ENCODE measurements around the gene SMAD9.

The SMAD9 gene

DNA sequence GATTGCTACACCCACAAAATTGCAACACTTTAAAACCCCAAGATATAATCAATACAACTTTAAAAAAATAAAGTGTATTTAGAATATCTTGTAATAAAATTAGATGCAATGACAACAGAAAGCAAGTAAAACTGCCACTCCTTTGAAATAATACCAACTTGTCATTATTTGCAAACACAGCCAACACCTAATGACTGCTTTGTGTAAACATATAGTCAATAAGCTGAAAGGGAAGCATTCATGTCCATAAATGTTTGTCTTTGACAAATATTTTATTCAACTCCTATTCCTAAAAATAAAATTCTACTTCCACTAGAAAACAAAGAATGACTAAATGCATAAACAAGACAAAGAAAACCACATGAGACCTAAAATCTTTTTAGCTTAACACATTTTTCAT is 6.6 kb downstream of the SMAD9 start:
- Histone ChIP-seq H3K36me3 (ENCODE audit: insufficient read depth, low read length) (no peaks in the 10 kb centered on the region), H4K20me1 (ENCODE audit: insufficient read depth, low read length, poor library complexity, severe bottlenecking) (no peaks in the 10 kb centered on the region), H3K4me1 (ENCODE audit: insufficient read depth, low read length, poor library complexity, severe bottlenecking) (no peaks in the 10 kb centered on the region), H3K9me2 (replicated peaks; ENCODE audit: low read depth, low read length) (no peaks in the 10 kb centered on the region), H3K27me3 (ENCODE audit: insufficient read depth, low read length, poor library complexity, severe bottlenecking) (no peaks in the 10 kb centered on the region), H3F3A (ENCODE audit: low read depth) (no peaks in the 10 kb centered on the region), H3K9me3 (ENCODE audit: insufficient read depth, low read depth, low read length) (no peaks in the 10 kb centered on the region), H3K9ac (ENCODE audit: low read depth, low read length, poor library complexity, severe bottlenecking) (no peak overlapping the region), H3K4me2 (ENCODE audit: low read depth, low read length, poor library complexity, severe bottlenecking) (no peak overlapping the region), H3K4me3 (ENCODE audit: low read length, poor library complexity, severe bottlenecking) (no peak overlapping the region), H3K79me2 (ENCODE audit: insufficient read depth, low read length) (no peaks in the 10 kb centered on the region), H2AFZ (ENCODE audit: low read length) (no peak overlapping the region)
- TF ChIP-seq EZH2phosphoT487 (IDR thresholded peaks at IDR 0.05; ENCODE audit: borderline replicate concordance), result no peak
- TF ChIP-seq CTCF (conservative IDR thresholded peaks at IDR 0.05; ENCODE audit: low read length), result no peak

DNA sequence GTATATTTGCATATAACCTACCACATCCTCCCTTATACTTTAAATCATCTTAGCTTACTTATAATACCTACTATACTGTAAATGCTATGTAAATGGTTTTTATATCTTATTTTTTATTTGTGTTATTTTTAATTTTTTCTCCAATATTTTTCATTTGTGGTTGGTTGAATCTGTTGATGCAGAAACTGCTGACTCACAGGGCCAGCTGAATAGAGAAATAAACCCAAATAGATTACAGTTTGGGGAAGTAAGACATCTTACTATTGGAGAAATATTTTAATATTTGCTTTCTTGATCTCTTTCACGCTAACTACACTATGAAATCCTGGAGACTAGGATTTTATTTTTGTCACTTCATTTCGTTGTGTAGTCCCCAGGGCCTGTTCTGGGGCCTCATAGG is 7.1 kb downstream of the SMAD9 start:
- Histone ChIP-seq H3K4me1 (ENCODE audit: insufficient read depth, low read length, poor library complexity, severe bottlenecking) (no peaks in the 10 kb centered on the region), H3K9ac (ENCODE audit: low read depth, low read length, poor library complexity, severe bottlenecking) (no peak overlapping the region), H3K9me2 (replicated peaks; ENCODE audit: low read depth, low read length) (no peaks in the 10 kb centered on the region), H3F3A (ENCODE audit: low read depth) (no peaks in the 10 kb centered on the region), H3K27me3 (ENCODE audit: insufficient read depth, low read length, poor library complexity, severe bottlenecking) (no peaks in the 10 kb centered on the region), H3K4me2 (ENCODE audit: low read depth, low read length, poor library complexity, severe bottlenecking) (no peak overlapping the region), H3K36me3 (ENCODE audit: insufficient read depth, low read length) (no peaks in the 10 kb centered on the region), H3K79me2 (ENCODE audit: insufficient read depth, low read length) (no peaks in the 10 kb centered on the region), H3K9me3 (ENCODE audit: insufficient read depth, low read depth, low read length) (no peaks in the 10 kb centered on the region), H3K4me3 (ENCODE audit: low read length, poor library complexity, severe bottlenecking) (no peak overlapping the region), H2AFZ (ENCODE audit: low read length) (no peak overlapping the region), H4K20me1 (ENCODE audit: insufficient read depth, low read length, poor library complexity, severe bottlenecking) (no peaks in the 10 kb centered on the region)
- TF ChIP-seq EZH2phosphoT487 (IDR thresholded peaks at IDR 0.05; ENCODE audit: borderline replicate concordance) (no peak), CTCF (conservative IDR thresholded peaks at IDR 0.05; ENCODE audit: low read length) (no peak)

DNA sequence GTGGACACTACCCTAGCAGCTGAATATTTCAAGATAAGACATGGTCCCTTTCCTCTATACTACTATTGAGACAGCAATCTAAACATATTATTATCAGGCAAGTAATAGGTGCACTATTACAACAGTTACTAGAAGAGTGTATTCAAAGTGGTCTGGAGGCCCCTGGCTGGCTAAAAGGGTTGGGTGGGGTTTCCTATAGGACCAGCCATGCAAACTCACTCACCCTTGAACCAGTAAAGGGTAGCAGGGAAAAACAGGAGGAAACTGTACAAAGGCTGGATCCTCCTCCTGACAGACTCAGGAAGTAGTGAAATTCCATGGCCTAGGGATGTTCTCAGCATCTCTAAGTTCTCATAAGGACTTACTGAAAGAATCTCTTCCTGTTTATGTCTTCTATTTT is 7.7 kb downstream of the SMAD9 start:
- Histone ChIP-seq H3K9ac (ENCODE audit: low read depth, low read length, poor library complexity, severe bottlenecking) (no peak overlapping the region), H3K36me3 (ENCODE audit: insufficient read depth, low read length) (no peaks in the 10 kb centered on the region), H3K9me3 (ENCODE audit: insufficient read depth, low read depth, low read length) (no peaks in the 10 kb centered on the region), H3K4me3 (ENCODE audit: low read length, poor library complexity, severe bottlenecking) (no peak overlapping the region), H3K9me2 (replicated peaks; ENCODE audit: low read depth, low read length) (no peaks in the 10 kb centered on the region), H3K79me2 (ENCODE audit: insufficient read depth, low read length) (no peaks in the 10 kb centered on the region), H3K4me2 (ENCODE audit: low read depth, low read length, poor library complexity, severe bottlenecking) (no peak overlapping the region), H3F3A (ENCODE audit: low read depth) (no peaks in the 10 kb centered on the region), H4K20me1 (ENCODE audit: insufficient read depth, low read length, poor library complexity, severe bottlenecking) (no peaks in the 10 kb centered on the region), H3K27me3 (ENCODE audit: insufficient read depth, low read length, poor library complexity, severe bottlenecking) (no peaks in the 10 kb centered on the region), H3K4me1 (ENCODE audit: insufficient read depth, low read length, poor library complexity, severe bottlenecking) (no peaks in the 10 kb centered on the region), H2AFZ (ENCODE audit: low read length) (no peak overlapping the region)
- TF ChIP-seq EZH2phosphoT487 (IDR thresholded peaks at IDR 0.05; ENCODE audit: borderline replicate concordance) (no peak), CTCF (conservative IDR thresholded peaks at IDR 0.05; ENCODE audit: low read length) (no peak)
